ENCODE results near the gene SRI.

The SRI gene

GRCh38 chr7:88156356-88156755 is 63.5 kb downstream of the SRI start:
- Histone ChIP-seq H3K27me3 (no peaks in the 10 kb centered on the region), H3K4me1 (ENCODE audit: control insufficient read depth in 1 of 2, insufficient read depth in 1 of 2, low read depth in 1 of 2, low read length in 1 of 2) (no peaks in the 10 kb centered on the region), H3K9me3 (no peaks in the 10 kb centered on the region), H3K36me3 (no peaks in the 10 kb centered on the region), H3K4me3 (ENCODE audit: low read depth in 1 of 2, low read length in 1 of 2) (no peak overlapping the region), H3K27ac (no peak overlapping the region)
- no peak for TF ChIP-seq CTCF (IDR thresholded peaks at IDR 0.05)

GRCh38 chr7:88155756-88156155 is 64.1 kb downstream of the SRI start:
- Histone ChIP-seq H3K4me1 (ENCODE audit: control insufficient read depth in 1 of 2, insufficient read depth in 1 of 2, low read depth in 1 of 2, low read length in 1 of 2) (no peaks in the 10 kb centered on the region), H3K9me3 (no peaks in the 10 kb centered on the region), H3K27me3 (no peaks in the 10 kb centered on the region), H3K27ac (no peak overlapping the region), H3K4me3 (ENCODE audit: low read depth in 1 of 2, low read length in 1 of 2) (no peak overlapping the region), H3K36me3 (no peaks in the 10 kb centered on the region)
- TF ChIP-seq CTCF (IDR thresholded peaks at IDR 0.05): no peak

Measured in neutrophil (primary cell).